HepG2 (cell line): ENCODE measurements around the gene LSS. TPM values are rescaled to one million over a fixed set of nuclear protein-coding genes. Genes with fewer than 3 reads are reported as not detected.

Experiments
- ARID4A ChIP-seq: sonication (generic); formaldehyde crosslinking; IDR thresholded peaks from 2 replicates; pipeline ENCODE4 v1.5.0; 2020; ENCODE audit warnings: mild to moderate bottlenecking, missing genetic modification reagents, borderline replicate concordance
- CTCF ChIP-seq: sonication (generic); formaldehyde crosslinking; IDR thresholded peaks from 2 replicates; pipeline ENCODE4 v1.5.0; 2020; ENCODE audit warnings: mild to moderate bottlenecking, missing genetic modification reagents, moderate library complexity
- HDAC1 ChIP-seq: sonication (generic); formaldehyde crosslinking; IDR thresholded peaks from 2 replicates; pipeline ENCODE4 v1.5.1; 2020; ENCODE audit warnings: mild to moderate bottlenecking, missing genetic modification reagents
- KLF15 ChIP-seq: sonication (generic); formaldehyde crosslinking; IDR thresholded peaks from 2 replicates; pipeline ENCODE4 v1.8.1; 2023; ENCODE audit warnings: borderline replicate concordance, mild to moderate bottlenecking, inconsistent platforms, missing genetic modification reagents, mixed read lengths
- MXD3 ChIP-seq: IDR thresholded peaks from 2 replicates; pipeline ENCODE4 v1.6.1; 2016; ENCODE audit warnings: mild to moderate bottlenecking, missing biosample characterization, missing genetic modification reagents
- NR2C2 ChIP-seq: sonication (generic); formaldehyde crosslinking; IDR thresholded peaks from 2 replicates; pipeline ENCODE4 v1.4.0; 2020; ENCODE audit warnings: missing genetic modification reagents, mild to moderate bottlenecking, moderate library complexity, borderline replicate concordance
- PATZ1 ChIP-seq: sonication (generic); formaldehyde crosslinking; IDR thresholded peaks from 2 replicates; pipeline ENCODE4 v1.4.0; 2020; ENCODE audit warnings: missing genetic modification reagents
- PREB ChIP-seq: sonication (generic); formaldehyde crosslinking; IDR thresholded peaks from 2 replicates; pipeline ENCODE4 v1.4.0; 2020; ENCODE audit warnings: missing genetic modification reagents
- ZBTB2 ChIP-seq: sonication (generic); formaldehyde crosslinking; IDR thresholded peaks from 2 replicates; pipeline ENCODE4 v1.8.0; 2022; ENCODE audit warnings: low read depth, missing genetic modification reagents
- ZNF563 ChIP-seq: sonication (generic); formaldehyde crosslinking; IDR thresholded peaks from 2 replicates; pipeline ENCODE4 v1.8.0; 2022; ENCODE audit warnings: mild to moderate bottlenecking, moderate library complexity, missing genetic modification reagents
- ZNF850 ChIP-seq: sonication (generic); formaldehyde crosslinking; conservative IDR thresholded peaks from 2 replicates; pipeline ENCODE4 v1.9.0; 2021; ENCODE audit warnings: mild to moderate bottlenecking, missing genetic modification reagents
- ZNF883 ChIP-seq: sonication (generic); formaldehyde crosslinking; IDR thresholded peaks from 2 replicates; pipeline ENCODE4 v1.5.1; 2020; ENCODE audit warnings: mild to moderate bottlenecking, missing genetic modification reagents; ENCODE audit errors: not compliant biosample characterization
- polyA plus RNA-seq, 8 experiments: library from polyadenylated mRNA; depleted of rRNA in 3 of 8; stranded (reverse) in 7 of 8; unstranded in 1 of 8; fragments of >200 nt; fragmentation: Illumina TruSeq in 4 of 8; extraction: Trizol in 4 of 8; gene quantifications; 2 replicates each; pipeline versions ENCODE4 v1.2.1 to v1.2.3, GENCODE V29; 2011 to 2016; ENCODE audit warnings: low read depth in 4 of 8, missing spikeins in 1 of 8, mixed read lengths in 1 of 8; ENCODE audit not compliant: insufficient read depth in 1 of 8
- total RNA-seq, 5 experiments: library from RNA; depleted of rRNA; stranded (reverse); fragments of >200 nt; fragmentation: Illumina TruSeq; extraction: Trizol; gene quantifications; 2 replicates each; pipeline ENCODE4 v1.2.3, GENCODE V29; 2016; ENCODE audit warnings: low read depth in 1 of 5

LSS gene
- total and polyA plus RNA-seq, 2 of the 13 experiments (the other 11 are each of a cell fraction or from before 2014, with no cell fraction given) = 72.6 to 113 TPM

- TF ChIP-seq ARID4A (CRISPR knock-in tag) (peak; percentile 61), ZNF883 (peak; percentile 71), CTCF (CRISPR knock-in tag) (peak; percentile 78), ZBTB2 (no peak), ZNF850 (0 out of 2 replicates have a peak, but pooled peaks have one; percentile 42), PREB (CRISPR knock-in tag) (no peak), ZNF563 (CRISPR knock-in tag) (peak; percentile 69), NR2C2 (CRISPR knock-in tag) (no peak), PATZ1 (CRISPR knock-in tag) (peak; percentile 71; the same call in 1 of the 2 replicates), KLF15 (CRISPR knock-in tag) (no peak), HDAC1 (CRISPR knock-in tag) (peak; percentile 62), MXD3 (peak; percentile 76)
Observed at GRCh38 chr21:46229133-46229922, 754 bp upstream of the LSS start (continued).
